Mucosa of descending colon (tissue), 3 donors: ENCODE data around the gene ENOX1. TPM values are rescaled to one million over a fixed set of nuclear protein-coding genes. Genes with fewer than 3 reads are reported as not detected.

Source experiments
- ATAC-seq: fragments of 200-7000 bp; cut with Tn5 transposase; one replicate; pipeline ENCODE4 v1.9.1; 2020; ENCODE audit warnings: mild to moderate bottlenecking, moderate library complexity
- DNase-seq, 3 donors: peaks; one replicate each; pipeline ENCODE4 v3.0.0-alpha.2; 2020
- H3K36me3 ChIP-seq: fragments of 200-600 bp; one replicate; pipeline ENCODE4 v1.8.0; 2021; ENCODE audit warnings: low read depth, mild to moderate bottlenecking
- H3K4me1 ChIP-seq: fragments of 200-600 bp; one replicate; pipeline ENCODE4 v1.8.0; 2021; ENCODE audit warnings: low read depth, mild to moderate bottlenecking
- H3K4me3 ChIP-seq: fragments of 200-600 bp; one replicate; pipeline ENCODE4 v1.8.0; 2021; ENCODE audit warnings: mild to moderate bottlenecking
- H3K9me3 ChIP-seq: fragments of 200-600 bp; one replicate; pipeline ENCODE4 v1.8.0; 2021; ENCODE audit warnings: mild to moderate bottlenecking
- intact Hi-C, 2 donors: fragments of 100-400 bp; cut with DNase I in 1 of 2; cut with micrococcal nuclease in 1 of 2; formaldehyde crosslinking; loops; one replicate each; pipeline versions ENCODE4 v1.11.0 to v1.11.1; 2022; cut with DNase I, micrococcal nuclease
- total RNA-seq, 3 donors: library from RNA; stranded (reverse); fragmentation: NEBNext Ultra II Directional in 2 of 3; extraction: Animal tissue kit (Norgen Biotek cat#: 25700) in 2 of 3; gene quantifications; one replicate each; pipeline versions ENCODE4 v1.2.1 to v1.2.4, GENCODE V29; 2021 to 2023
- TF ChIP-seq, protein P1 (sequence below): fragments of 200-600 bp; IDR thresholded peaks from one replicate; pipeline ENCODE4 v1.8.0; 2022; ENCODE audit warnings: antibody characterized with exemption, mild to moderate bottlenecking
- donor health status: DM: no; HTN: no; CAD: no; lungs with moderate emphysema.
- donor health status: DM: no; HTN: no; CAD: no.
- donor health status: DM: no; HTN: yes; CAD: no.

The ENOX1 gene
- total RNA-seq, 3 donors from 2014 or later, result 0.35 to 9.8 (median 1.2) TPM

DNA sequence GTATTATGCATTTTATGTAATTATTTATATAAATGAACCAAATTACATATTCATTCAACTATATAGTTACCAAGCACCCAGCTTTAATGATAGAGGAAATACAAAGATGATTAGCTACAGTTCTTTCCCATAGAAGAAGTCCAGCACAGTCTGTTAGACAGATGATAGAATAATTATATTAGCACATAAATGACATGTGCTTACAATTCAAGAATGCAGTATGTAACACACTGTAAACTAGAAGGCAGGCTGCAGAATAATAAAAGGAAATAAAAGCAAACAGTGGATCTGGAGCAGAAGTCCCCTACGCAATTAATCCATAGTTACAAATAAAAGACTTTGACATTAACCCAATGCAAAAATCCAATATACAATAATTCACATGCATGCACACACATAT, 384.4 kb downstream of the ENOX1 start:
- TF ChIP-seq, protein P1, sequence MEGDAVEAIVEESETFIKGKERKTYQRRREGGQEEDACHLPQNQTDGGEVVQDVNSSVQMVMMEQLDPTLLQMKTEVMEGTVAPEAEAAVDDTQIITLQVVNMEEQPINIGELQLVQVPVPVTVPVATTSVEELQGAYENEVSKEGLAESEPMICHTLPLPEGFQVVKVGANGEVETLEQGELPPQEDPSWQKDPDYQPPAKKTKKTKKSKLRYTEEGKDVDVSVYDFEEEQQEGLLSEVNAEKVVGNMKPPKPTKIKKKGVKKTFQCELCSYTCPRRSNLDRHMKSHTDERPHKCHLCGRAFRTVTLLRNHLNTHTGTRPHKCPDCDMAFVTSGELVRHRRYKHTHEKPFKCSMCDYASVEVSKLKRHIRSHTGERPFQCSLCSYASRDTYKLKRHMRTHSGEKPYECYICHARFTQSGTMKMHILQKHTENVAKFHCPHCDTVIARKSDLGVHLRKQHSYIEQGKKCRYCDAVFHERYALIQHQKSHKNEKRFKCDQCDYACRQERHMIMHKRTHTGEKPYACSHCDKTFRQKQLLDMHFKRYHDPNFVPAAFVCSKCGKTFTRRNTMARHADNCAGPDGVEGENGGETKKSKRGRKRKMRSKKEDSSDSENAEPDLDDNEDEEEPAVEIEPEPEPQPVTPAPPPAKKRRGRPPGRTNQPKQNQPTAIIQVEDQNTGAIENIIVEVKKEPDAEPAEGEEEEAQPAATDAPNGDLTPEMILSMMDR, result no peak
- intact Hi-C loops, result no loop called here
- Histone ChIP-seq H3K36me3 (no peaks in the 10 kb centered on the region), H3K9me3 (no peaks in the 10 kb centered on the region), H3K4me3 (no peak overlapping the region), H3K4me1 (no peaks in the 10 kb centered on the region)
- DNase-seq (no peak), ATAC-seq (no peak)

DNA sequence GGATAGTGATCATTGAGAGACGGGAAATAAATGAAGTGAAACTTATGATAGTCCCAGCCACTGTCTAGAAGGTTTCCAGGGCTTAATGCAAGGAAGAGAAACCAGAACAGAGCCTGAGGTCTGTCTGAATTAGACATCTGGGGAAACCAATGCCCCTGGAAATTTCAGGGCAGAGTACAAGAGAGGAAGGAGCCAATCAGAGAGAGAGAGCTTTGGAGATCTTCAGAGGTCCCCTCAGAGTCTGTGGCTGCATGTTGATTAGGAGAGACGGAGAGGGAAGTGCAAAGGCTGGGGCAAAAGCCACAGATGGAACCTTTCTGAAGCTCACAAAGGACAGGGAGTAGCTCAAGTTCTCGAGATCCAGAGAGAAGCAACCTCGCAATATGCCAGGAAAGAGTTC, 385.4 kb downstream of the ENOX1 start:
- Histone ChIP-seq H3K9me3 (no peaks in the 10 kb centered on the region), H3K4me1 (no peaks in the 10 kb centered on the region), H3K4me3 (no peak overlapping the region), H3K36me3 (no peaks in the 10 kb centered on the region)
- DNase-seq (no peak), ATAC-seq (peak; percentile 13)
- intact Hi-C loops, result no loop called here
- TF ChIP-seq, protein P1, result no peak

DNA sequence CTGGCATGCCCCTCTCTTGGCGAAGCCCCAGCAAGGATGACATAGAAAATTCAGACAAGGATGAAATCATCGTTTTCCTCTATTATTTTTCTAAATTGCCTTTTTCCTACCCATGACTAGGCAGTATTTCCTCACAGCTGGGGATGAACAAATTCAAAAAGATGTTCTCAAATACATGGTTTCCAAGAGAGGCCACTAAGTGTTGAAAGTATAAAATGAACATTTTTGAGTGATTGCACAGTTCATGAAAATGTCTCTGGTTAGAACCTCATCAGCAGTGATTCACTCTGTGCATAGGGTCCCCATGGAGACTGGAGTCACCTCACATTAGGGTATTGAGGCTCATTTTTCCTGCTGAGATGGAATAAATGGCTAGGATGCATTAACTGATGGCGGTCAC, 389.7 kb downstream of the ENOX1 start:
- intact Hi-C loops, result no loop called here
- Histone ChIP-seq H3K4me1 (no peaks in the 10 kb centered on the region), H3K4me3 (no peak overlapping the region), H3K9me3 (no peaks in the 10 kb centered on the region), H3K36me3 (no peaks in the 10 kb centered on the region)
- ATAC-seq, result no peak
- TF ChIP-seq, protein P1, result no peak
- no peak for DNase-seq

DNA sequence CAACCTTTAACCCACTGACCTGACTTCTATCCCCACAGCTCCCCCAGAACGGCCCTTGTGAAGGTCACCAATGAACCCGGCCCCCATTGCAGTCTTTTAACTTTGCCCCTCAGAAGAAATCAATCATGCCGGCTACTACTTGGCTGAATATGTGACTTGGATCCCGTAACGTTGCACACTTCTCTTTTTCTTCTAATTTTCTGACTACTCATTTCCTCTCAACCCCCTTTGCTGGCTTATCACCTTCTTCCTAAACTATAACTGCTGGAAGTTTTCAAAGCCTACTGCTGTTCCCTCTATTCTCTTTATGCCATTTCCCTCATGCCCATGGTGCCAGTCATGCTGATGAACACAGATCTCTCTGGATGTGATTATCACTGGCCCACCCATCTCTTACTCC, 395.7 kb downstream of the ENOX1 start:
- DNase-seq, result no peak

DNA sequence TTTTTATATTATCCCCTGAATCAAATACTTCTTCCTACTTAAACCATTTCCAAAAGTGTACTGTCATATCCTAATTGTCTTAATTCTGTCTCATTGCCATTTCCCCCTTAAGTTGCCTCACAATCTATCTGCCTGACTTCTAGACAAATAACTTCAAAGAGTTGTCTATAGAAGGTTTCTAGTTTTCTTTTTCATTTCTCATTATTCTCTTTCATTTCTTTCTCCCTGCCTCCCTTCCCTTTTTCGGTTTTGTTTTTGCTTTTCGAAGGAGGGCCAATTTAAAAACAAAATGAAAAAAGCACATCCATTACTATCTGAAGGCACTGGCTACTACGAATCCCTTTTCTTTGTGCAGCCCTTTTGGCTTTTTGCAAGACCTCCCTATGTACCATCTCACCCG, 396.2 kb downstream of the ENOX1 start:
- H3K4me1 ChIP-seq, result no peaks in the 10 kb centered on the region
- no peaks in the 10 kb centered on the region for H3K9me3 ChIP-seq
- no peak overlapping the region for H3K4me3 ChIP-seq
- no peak for DNase-seq
- no peaks in the 10 kb centered on the region for H3K36me3 ChIP-seq
- TF ChIP-seq, protein P1, result no peak
- intact Hi-C loops, result no loop called here
- ATAC-seq, result no peak

More for the DNA sequence above, 395.7 kb downstream of the ENOX1 start:
- Histone ChIP-seq H3K36me3 (no peaks in the 10 kb centered on the region), H3K9me3 (no peaks in the 10 kb centered on the region), H3K4me1 (no peaks in the 10 kb centered on the region), H3K4me3 (no peak overlapping the region)
- TF ChIP-seq, protein P1, result no peak
- ATAC-seq, result no peak
- intact Hi-C loops, result no loop called here

DNA sequence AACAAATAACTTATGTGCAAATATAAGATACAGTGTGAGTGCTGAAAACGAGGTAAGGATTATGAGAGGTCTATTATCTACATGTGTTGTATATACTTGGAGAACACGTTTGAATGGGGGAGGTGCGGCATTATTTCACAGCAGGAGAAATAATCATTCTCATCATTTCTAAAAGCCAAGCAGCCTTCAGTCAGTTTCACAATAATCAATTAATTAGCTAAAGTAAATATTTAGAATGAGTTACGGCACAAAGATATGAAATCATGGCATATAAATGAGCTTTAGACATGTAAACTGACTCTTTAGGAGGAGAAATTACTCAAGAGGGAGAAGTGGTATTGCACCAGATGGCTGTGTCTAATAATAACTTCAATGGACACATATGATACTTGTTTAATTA, 396.8 kb downstream of the ENOX1 start:
- no peaks in the 10 kb centered on the region for H3K4me1 ChIP-seq
- no peak for ATAC-seq
- no peak for DNase-seq
- intact Hi-C loops, result no loop called here
- TF ChIP-seq, protein P1, result no peak
- no peaks in the 10 kb centered on the region for H3K36me3 ChIP-seq
- no peaks in the 10 kb centered on the region for H3K9me3 ChIP-seq
- no peak overlapping the region for H3K4me3 ChIP-seq
